Measurements from ENCODE around the gene C5.

The C5 gene

DNA sequence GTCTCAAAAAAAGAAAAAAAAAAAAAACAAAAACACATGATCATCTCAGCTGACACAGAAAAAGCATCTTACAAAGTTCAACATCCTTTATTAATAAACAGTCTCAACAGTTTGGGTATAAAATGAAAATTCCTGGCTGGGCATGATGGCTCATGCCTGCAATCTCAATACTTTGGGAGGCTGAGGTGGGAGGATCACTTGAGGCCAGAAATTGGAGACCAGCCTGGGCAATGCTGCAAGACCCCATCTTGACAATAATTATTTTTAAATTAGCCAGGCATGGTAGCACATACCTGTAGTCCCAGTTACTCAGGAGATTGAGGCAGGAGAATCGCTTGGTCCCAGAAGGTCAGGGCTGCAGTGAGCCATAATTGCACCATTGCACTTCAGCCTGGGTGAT lies 16.8 kb upstream of the C5 start:
- H3K27ac ChIP-seq, result no peak overlapping the region
- TF ChIP-seq, protein P1, sequence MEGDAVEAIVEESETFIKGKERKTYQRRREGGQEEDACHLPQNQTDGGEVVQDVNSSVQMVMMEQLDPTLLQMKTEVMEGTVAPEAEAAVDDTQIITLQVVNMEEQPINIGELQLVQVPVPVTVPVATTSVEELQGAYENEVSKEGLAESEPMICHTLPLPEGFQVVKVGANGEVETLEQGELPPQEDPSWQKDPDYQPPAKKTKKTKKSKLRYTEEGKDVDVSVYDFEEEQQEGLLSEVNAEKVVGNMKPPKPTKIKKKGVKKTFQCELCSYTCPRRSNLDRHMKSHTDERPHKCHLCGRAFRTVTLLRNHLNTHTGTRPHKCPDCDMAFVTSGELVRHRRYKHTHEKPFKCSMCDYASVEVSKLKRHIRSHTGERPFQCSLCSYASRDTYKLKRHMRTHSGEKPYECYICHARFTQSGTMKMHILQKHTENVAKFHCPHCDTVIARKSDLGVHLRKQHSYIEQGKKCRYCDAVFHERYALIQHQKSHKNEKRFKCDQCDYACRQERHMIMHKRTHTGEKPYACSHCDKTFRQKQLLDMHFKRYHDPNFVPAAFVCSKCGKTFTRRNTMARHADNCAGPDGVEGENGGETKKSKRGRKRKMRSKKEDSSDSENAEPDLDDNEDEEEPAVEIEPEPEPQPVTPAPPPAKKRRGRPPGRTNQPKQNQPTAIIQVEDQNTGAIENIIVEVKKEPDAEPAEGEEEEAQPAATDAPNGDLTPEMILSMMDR (conservative IDR thresholded peaks at IDR 0.05), result no peak

DNA sequence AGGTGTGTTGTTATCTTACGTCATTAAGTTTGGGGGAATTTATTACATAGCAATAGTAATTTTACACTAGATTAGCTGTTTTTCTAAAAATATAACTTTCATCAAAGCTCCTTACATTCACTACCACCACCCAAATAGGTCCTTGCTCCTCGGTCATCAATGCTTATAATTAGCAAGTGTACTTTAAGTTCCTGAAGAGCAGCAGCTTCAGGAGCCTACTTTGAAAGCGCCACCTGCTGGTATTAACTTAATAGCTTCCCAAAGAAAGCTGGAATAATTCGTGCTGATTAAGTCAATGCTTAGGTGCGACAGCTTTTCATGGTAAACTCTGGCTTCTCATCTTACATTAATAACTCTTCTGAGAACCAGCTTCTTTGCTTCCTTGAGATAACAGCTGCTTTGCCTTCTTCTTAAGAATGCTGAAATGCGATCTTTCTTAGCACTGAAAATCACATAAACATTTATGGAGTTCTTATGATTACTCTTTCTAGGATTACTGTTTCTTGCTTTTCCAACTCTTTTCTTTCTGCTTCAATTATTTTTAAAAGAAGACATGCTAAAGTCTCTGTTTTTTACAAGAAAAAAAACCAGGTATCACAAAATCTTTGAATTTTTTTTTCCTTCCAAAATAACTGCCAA lies 10.0 kb upstream of the C5 start:
- no peak overlapping the region for H3K27ac ChIP-seq
- TF ChIP-seq, protein P1 (conservative IDR thresholded peaks at IDR 0.05), result peak; percentile 94

DNA sequence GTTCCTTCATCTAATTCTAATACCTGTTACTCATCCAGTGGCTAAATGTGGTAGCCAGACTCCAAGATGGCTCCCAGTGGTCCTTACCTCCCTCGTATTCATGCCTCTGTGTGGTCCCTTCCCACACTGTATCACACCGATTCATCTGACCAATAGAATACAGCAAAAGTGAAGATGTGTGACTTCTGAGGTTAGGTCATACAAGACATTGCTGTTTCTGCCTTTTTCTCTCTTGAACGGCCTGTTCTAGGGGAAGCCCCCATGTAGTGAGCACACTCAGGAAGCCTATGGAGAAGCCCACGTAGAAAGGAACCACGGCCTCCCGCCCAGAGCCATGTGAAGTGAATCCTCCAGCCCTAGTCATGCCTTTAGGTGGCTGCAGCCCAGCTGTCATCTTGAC lies 9.4 kb upstream of the C5 start:
- no peak overlapping the region for H3K27ac ChIP-seq
- TF ChIP-seq, protein P1 (conservative IDR thresholded peaks at IDR 0.05), result no peak

DNA sequence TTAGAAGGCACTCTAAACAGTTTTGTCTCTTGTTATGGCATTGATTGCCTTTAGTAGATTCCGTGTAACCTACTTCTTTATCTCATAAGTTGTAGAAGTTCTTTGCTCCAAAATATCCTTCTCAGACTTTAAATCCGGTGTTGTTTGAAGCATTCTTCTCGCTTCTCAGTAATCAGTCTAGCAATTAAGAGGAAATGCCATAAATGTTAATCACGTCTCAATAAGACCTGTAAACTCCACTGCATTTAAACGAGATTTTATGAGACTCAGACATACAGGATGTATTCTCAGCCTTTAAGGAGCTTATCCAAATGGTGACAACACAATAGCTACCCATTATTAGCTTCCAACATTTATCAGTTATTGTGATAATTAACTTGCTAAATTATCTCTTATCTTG lies 7.7 kb upstream of the C5 start:
- TF ChIP-seq, protein P1 (conservative IDR thresholded peaks at IDR 0.05), result no peak
- no peak overlapping the region for H3K27ac ChIP-seq

DNA sequence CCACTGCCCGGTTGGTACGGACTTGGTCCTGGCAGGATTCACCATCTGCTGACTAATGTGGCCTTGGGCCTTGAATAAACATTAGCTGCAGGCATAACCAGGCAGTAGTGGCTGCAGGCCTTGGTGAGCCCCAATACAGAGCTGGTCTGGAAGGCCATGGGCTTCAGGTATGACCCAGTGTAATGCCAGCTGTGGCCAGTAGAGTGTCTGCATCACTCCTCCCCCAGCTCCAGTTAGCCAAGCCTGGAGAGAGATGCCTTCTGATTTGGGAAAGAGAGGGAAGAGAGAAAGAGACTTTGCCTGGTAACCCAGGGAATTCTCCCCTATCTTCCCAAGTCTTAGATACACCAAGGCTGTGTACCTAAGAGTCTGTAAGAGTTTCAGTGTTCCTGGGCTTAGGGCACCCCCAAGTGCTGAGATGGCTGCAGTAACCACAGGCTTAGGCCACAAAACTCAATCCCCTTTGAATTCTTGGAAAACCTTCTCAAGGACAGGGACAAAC lies 5.6 kb upstream of the C5 start:
- no peak overlapping the region for H3K27ac ChIP-seq
- TF ChIP-seq, protein P1 (conservative IDR thresholded peaks at IDR 0.05), result no peak

DNA sequence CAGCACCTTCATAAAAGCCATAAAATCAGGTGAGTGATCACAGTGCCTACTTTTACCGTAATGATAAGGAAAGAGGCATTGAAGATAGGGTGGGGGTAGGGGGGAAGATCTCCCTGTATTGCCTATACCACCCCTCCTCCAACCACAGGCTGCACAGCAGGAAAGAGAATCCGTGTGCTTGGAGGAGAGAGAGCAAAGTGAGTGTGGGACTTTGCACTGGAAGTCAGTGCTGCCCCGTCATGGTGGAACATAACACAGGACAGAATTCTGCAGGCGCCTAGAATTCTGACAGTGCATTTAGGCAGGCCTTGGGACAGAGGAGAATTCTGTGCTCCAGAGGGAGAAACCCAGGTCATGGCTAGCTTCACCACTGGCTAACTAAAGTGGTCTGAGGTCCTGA lies 3.5 kb upstream of the C5 start:
- TF ChIP-seq, protein P1 (conservative IDR thresholded peaks at IDR 0.05), result no peak
- no peak overlapping the region for H3K27ac ChIP-seq

DNA sequence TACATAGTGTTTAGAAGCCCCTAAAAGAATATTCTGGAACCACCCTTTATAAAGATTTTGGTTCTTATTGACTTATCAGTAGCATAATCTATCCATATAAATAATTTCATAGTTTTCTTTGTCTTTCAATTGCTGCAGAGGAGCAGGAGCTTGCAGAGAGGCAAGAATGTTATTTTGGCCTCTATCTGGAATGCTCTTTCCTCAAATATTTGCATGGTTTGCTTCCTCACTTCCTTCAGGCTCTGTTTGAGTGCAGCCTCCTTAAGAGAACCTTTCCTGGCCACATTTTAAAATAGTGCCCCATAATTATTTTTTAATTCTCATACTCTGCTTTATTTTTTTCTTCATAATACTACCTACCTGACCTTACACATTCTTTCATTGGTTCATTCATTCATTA lies 1.5 kb downstream of the C5 start:
- TF ChIP-seq, protein P1 (conservative IDR thresholded peaks at IDR 0.05), result no peak
- H3K27ac ChIP-seq, result peak overlapping the region; percentile 14

All from VCaP (cell line).